ENCODE results near the gene THSD4. TPM values are rescaled to one million over a fixed set of nuclear protein-coding genes. Genes with fewer than 3 reads are reported as not detected.

The THSD4 gene
- total RNA-seq, 1 experiment from 2014 or later, result 65.4 TPM

DNA sequence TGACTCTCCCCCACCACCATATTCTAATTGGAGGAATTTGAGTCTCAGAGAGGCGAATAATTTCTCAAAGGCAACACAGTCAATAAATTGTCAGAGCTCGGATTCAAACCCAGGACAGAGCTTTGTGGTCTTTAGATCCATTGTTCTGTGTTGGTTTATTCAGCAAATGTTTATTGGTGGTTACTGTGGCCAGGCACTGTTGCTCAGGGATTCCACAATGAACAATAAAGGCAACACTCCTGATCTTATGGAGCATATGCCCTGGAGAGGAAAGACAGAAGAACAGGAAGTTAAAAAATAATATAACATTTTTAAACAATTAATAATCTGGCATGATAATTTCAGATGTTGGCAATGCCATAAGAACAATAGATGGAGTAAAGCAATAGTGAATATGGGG, 403.4 kb downstream of the THSD4 start:
- ATAC-seq, result no peak
- POLR2A ChIA-PET, result no interaction called here
- Histone ChIP-seq H3K4me3 (ENCODE audit: low read depth in 2 of 2, low read length in 2 of 2) (no peak overlapping the region), H3K4me1 (ENCODE audit: control insufficient read depth, insufficient read depth, low read length) (no peaks in the 10 kb centered on the region), H3K27ac (ENCODE audit: low read length) (no peak overlapping the region), H3K36me3 (ENCODE audit: control insufficient read depth, insufficient read depth, low read length) (no peaks in the 10 kb centered on the region), H3K27me3 (ENCODE audit: control insufficient read depth, insufficient read depth, low read length) (no peaks in the 10 kb centered on the region), H3K9me3 (ENCODE audit: control insufficient read depth, insufficient read depth, low read depth, low read length) (no peaks in the 10 kb centered on the region)
- no peak for DNase-seq (ENCODE audit: low read depth, low spot score)
- BruUV-seq (replicated peaks), result no TSS peak
- CTCF ChIA-PET, result no interaction called here
- TF ChIP-seq SIN3A (IDR thresholded peaks at IDR 0.05; ENCODE audit: borderline replicate concordance, insufficient read depth, low read depth, low read length), result no peak
- no peak for TF ChIP-seq TCF7L2 (IDR thresholded peaks at IDR 0.05; ENCODE audit: low read depth, low read length)
- in situ Hi-C loops (cut with HindIII; ENCODE audit: low pct_unique_long_range_greater_than_20kb, low sequenced_read_pairs) (no loop called here), intact Hi-C loops (cut with micrococcal nuclease; ENCODE audit: unreplicated experiment) (no loop called here)

DNA sequence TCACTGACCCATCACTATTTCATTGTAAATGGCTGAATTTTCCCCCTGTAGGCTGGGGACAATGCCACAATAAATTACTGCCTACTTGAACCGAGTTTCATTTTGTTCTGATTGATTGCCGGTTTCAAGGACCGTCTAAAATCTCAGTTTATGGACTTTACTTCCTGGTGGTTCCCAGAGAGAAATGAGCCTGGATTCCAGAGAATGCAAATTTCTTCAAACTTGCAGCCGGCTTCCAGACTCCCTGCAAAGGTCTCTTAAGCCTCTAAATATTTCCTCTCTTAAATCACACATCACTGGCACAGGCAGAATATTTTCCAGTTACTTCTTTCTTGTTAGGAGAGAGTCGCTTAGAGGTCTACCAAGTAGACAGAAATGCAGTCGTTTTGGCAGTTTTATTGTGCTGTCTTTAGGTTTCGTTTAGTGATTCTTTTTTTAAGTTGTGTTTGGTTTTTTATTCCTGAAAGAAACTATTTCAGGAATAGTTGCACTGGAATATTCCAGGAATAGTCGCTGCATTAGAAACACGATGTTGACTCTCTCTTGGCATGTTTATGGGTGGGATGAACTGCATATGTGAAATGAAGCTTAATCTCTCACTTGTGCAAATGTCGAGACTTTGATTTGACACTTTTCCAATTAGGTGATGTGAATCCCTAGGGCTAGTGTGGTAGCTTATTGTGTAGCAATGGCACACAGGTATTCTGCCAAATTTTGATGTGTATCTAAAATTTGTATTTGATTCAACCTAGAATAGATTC, 411.0 kb downstream of the THSD4 start:
- POLR2A ChIA-PET, result no interaction called here
- CTCF ChIA-PET, result no interaction called here

More for the DNA sequence above, 411.0 kb downstream of the THSD4 start:
- no peak overlapping the region for H3K27ac ChIP-seq (ENCODE audit: low read length)
- no peaks in the 10 kb centered on the region for H3K27me3 ChIP-seq (ENCODE audit: control insufficient read depth, insufficient read depth, low read length)
- H3K9me3 ChIP-seq (ENCODE audit: control insufficient read depth, insufficient read depth, low read depth, low read length), result no peaks in the 10 kb centered on the region
- H3K4me1 ChIP-seq (ENCODE audit: control insufficient read depth, insufficient read depth, low read length), result no peaks in the 10 kb centered on the region
- ATAC-seq, result no peak
- no peak for DNase-seq (ENCODE audit: low read depth, low spot score)
- no peak overlapping the region for H3K4me3 ChIP-seq (ENCODE audit: low read depth in 2 of 2, low read length in 2 of 2)
- in situ Hi-C loops (cut with HindIII; ENCODE audit: low pct_unique_long_range_greater_than_20kb, low sequenced_read_pairs) (no loop called here), intact Hi-C loops (cut with micrococcal nuclease; ENCODE audit: unreplicated experiment) (no loop called here)
- no TSS peak for BruUV-seq (replicated peaks)
- TF ChIP-seq SIN3A (IDR thresholded peaks at IDR 0.05; ENCODE audit: borderline replicate concordance, insufficient read depth, low read depth, low read length) (no peak), TCF7L2 (IDR thresholded peaks at IDR 0.05; ENCODE audit: low read depth, low read length) (no peak)
- TF ChIP-seq, protein P1, sequence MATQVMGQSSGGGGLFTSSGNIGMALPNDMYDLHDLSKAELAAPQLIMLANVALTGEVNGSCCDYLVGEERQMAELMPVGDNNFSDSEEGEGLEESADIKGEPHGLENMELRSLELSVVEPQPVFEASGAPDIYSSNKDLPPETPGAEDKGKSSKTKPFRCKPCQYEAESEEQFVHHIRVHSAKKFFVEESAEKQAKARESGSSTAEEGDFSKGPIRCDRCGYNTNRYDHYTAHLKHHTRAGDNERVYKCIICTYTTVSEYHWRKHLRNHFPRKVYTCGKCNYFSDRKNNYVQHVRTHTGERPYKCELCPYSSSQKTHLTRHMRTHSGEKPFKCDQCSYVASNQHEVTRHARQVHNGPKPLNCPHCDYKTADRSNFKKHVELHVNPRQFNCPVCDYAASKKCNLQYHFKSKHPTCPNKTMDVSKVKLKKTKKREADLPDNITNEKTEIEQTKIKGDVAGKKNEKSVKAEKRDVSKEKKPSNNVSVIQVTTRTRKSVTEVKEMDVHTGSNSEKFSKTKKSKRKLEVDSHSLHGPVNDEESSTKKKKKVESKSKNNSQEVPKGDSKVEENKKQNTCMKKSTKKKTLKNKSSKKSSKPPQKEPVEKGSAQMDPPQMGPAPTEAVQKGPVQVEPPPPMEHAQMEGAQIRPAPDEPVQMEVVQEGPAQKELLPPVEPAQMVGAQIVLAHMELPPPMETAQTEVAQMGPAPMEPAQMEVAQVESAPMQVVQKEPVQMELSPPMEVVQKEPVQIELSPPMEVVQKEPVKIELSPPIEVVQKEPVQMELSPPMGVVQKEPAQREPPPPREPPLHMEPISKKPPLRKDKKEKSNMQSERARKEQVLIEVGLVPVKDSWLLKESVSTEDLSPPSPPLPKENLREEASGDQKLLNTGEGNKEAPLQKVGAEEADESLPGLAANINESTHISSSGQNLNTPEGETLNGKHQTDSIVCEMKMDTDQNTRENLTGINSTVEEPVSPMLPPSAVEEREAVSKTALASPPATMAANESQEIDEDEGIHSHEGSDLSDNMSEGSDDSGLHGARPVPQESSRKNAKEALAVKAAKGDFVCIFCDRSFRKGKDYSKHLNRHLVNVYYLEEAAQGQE (IDR thresholded peaks at IDR 0.05; ENCODE audit: insufficient read depth in 1 of 2, low read depth in 2 of 2, low read length in 1 of 2), result no peak
- TF ChIP-seq, protein P2, sequence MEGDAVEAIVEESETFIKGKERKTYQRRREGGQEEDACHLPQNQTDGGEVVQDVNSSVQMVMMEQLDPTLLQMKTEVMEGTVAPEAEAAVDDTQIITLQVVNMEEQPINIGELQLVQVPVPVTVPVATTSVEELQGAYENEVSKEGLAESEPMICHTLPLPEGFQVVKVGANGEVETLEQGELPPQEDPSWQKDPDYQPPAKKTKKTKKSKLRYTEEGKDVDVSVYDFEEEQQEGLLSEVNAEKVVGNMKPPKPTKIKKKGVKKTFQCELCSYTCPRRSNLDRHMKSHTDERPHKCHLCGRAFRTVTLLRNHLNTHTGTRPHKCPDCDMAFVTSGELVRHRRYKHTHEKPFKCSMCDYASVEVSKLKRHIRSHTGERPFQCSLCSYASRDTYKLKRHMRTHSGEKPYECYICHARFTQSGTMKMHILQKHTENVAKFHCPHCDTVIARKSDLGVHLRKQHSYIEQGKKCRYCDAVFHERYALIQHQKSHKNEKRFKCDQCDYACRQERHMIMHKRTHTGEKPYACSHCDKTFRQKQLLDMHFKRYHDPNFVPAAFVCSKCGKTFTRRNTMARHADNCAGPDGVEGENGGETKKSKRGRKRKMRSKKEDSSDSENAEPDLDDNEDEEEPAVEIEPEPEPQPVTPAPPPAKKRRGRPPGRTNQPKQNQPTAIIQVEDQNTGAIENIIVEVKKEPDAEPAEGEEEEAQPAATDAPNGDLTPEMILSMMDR (IDR thresholded peaks at IDR 0.05), result no peak
- no peaks in the 10 kb centered on the region for H3K36me3 ChIP-seq (ENCODE audit: control insufficient read depth, insufficient read depth, low read length)
